HEK293 (cell line): Measurements from ENCODE around the gene GABRR1.
A peak's percentile ranks its signal among the peaks of the same experiment; 100 is the strongest.

Experiments
- AEBP2 ChIP-seq: fragments of 450-650 bp; formaldehyde crosslinking; IDR thresholded peaks from 2 replicates; pipeline ENCODE4 v1.5.1; 2016; ENCODE audit warnings: missing biosample characterization, missing genetic modification characterization, borderline replicate concordance
- GLI4 ChIP-seq: fragments of 450-650 bp; formaldehyde crosslinking; IDR thresholded peaks from 2 replicates; pipeline ENCODE4 v1.5.1; 2016; ENCODE audit warnings: missing biosample characterization, missing genetic modification characterization
- KLF10 ChIP-seq: fragments of 450-650 bp; IDR thresholded peaks from 2 replicates; pipeline ENCODE4 v1.5.1; 2018; ENCODE audit warnings: missing biosample characterization, mild to moderate bottlenecking, missing genetic modification characterization
- KLF7 ChIP-seq: fragments of 450-650 bp; formaldehyde crosslinking; IDR thresholded peaks from 2 replicates; pipeline ENCODE4 v1.5.1; 2016; ENCODE audit warnings: missing biosample characterization, missing genetic modification characterization, borderline replicate concordance
- PRDM6 ChIP-seq: fragments of 450-650 bp; formaldehyde crosslinking; IDR thresholded peaks from 2 replicates; pipeline ENCODE4 v1.5.1; 2017; ENCODE audit warnings: missing biosample characterization, missing genetic modification characterization
- SP7 ChIP-seq: fragments of 450-650 bp; formaldehyde crosslinking; IDR thresholded peaks from 2 replicates; pipeline ENCODE4 v1.5.1; 2016; ENCODE audit warnings: missing biosample characterization, missing genetic modification characterization
- YY2 ChIP-seq: fragments of 450-650 bp; formaldehyde crosslinking; IDR thresholded peaks from 2 replicates; pipeline ENCODE4 v1.5.1; 2016; ENCODE audit warnings: missing biosample characterization, missing genetic modification characterization
- ZBTB10 ChIP-seq: fragments of 450-650 bp; formaldehyde crosslinking; IDR thresholded peaks from 2 replicates; pipeline ENCODE4 v1.5.1; 2016; ENCODE audit warnings: missing biosample characterization, missing genetic modification characterization
- ZBTB17 ChIP-seq: fragments of 450-650 bp; formaldehyde crosslinking; IDR thresholded peaks from 2 replicates; pipeline ENCODE4 v1.5.1; 2016; ENCODE audit warnings: missing biosample characterization, missing genetic modification characterization
- ZBTB48 ChIP-seq: fragments of 450-650 bp; formaldehyde crosslinking; IDR thresholded peaks from 2 replicates; pipeline ENCODE4 v1.5.1; 2016; ENCODE audit warnings: missing biosample characterization, missing genetic modification characterization
- ZFP3 ChIP-seq: fragments of 450-650 bp; formaldehyde crosslinking; IDR thresholded peaks from 2 replicates; pipeline ENCODE4 v1.5.1; 2016; ENCODE audit warnings: low read depth, missing biosample characterization, missing genetic modification characterization
- ZNF10 ChIP-seq: fragments of 450-650 bp; formaldehyde crosslinking; IDR thresholded peaks from 2 replicates; pipeline ENCODE4 v1.5.1; 2017; ENCODE audit warnings: missing biosample characterization, missing genetic modification characterization
- ZNF112 ChIP-seq: fragments of 450-650 bp; formaldehyde crosslinking; IDR thresholded peaks from 2 replicates; pipeline ENCODE4 v1.5.0; 2017; ENCODE audit warnings: missing biosample characterization, missing genetic modification characterization
- ZNF132 ChIP-seq: fragments of 450-650 bp; formaldehyde crosslinking; IDR thresholded peaks from 2 replicates; pipeline ENCODE4 v1.5.1; 2017; ENCODE audit warnings: missing biosample characterization, missing genetic modification characterization, borderline replicate concordance
- ZNF146 ChIP-seq: fragments of 450-650 bp; formaldehyde crosslinking; IDR thresholded peaks from 2 replicates; pipeline ENCODE4 v1.5.1; 2016; ENCODE audit warnings: missing biosample characterization, missing genetic modification characterization
- ZNF155 ChIP-seq: fragments of 450-650 bp; formaldehyde crosslinking; IDR thresholded peaks from 2 replicates; pipeline ENCODE4 v1.5.1; 2016; ENCODE audit warnings: missing biosample characterization, missing genetic modification characterization
- ZNF23 ChIP-seq: fragments of 450-650 bp; formaldehyde crosslinking; IDR thresholded peaks from 2 replicates; pipeline ENCODE4 v1.5.1; 2016; ENCODE audit warnings: missing biosample characterization, missing genetic modification characterization, borderline replicate concordance
- ZNF248 ChIP-seq: fragments of 450-650 bp; formaldehyde crosslinking; IDR thresholded peaks from 2 replicates; pipeline ENCODE4 v1.5.1; 2017; ENCODE audit warnings: missing biosample characterization, missing genetic modification characterization
- ZNF335 ChIP-seq: fragments of 450-650 bp; formaldehyde crosslinking; conservative IDR thresholded peaks from 2 replicates; pipeline ENCODE4 v1.5.1; 2016; ENCODE audit warnings: missing biosample characterization, missing genetic modification characterization
- ZNF362 ChIP-seq: fragments of 450-650 bp; formaldehyde crosslinking; IDR thresholded peaks from 2 replicates; pipeline ENCODE4 v1.5.1; 2016; ENCODE audit warnings: missing biosample characterization, missing genetic modification characterization
- ZNF398 ChIP-seq: fragments of 450-650 bp; formaldehyde crosslinking; IDR thresholded peaks from 2 replicates; pipeline ENCODE4 v1.5.1; 2017; ENCODE audit warnings: missing biosample characterization, missing genetic modification characterization
- ZNF449 ChIP-seq: fragments of 450-650 bp; formaldehyde crosslinking; IDR thresholded peaks from 2 replicates; pipeline ENCODE4 v1.5.1; 2017; ENCODE audit warnings: missing biosample characterization, mild to moderate bottlenecking, missing genetic modification characterization, moderate library complexity
- ZNF571 ChIP-seq: fragments of 450-650 bp; formaldehyde crosslinking; IDR thresholded peaks from 2 replicates; pipeline ENCODE4 v1.5.0; 2017; ENCODE audit warnings: missing biosample characterization, missing genetic modification characterization
- ZNF621 ChIP-seq: fragments of 450-650 bp; formaldehyde crosslinking; IDR thresholded peaks from 2 replicates; pipeline ENCODE4 v1.5.1; 2017; ENCODE audit warnings: missing biosample characterization, missing genetic modification characterization
- ZNF639 ChIP-seq: fragments of 450-650 bp; formaldehyde crosslinking; IDR thresholded peaks from 2 replicates; pipeline ENCODE4 v1.5.1; 2016; ENCODE audit warnings: missing biosample characterization, missing genetic modification characterization
- ZNF776 ChIP-seq: fragments of 450-650 bp; formaldehyde crosslinking; IDR thresholded peaks from 2 replicates; pipeline ENCODE4 v1.5.0; 2017; ENCODE audit warnings: missing biosample characterization, missing genetic modification characterization, borderline replicate concordance
- ZNF843 ChIP-seq: fragments of 450-650 bp; formaldehyde crosslinking; IDR thresholded peaks from 2 replicates; pipeline ENCODE4 v1.5.1; 2016; ENCODE audit warnings: missing biosample characterization, missing genetic modification characterization

GABRR1 gene

GRCh38 chr6:89145091-89145955 lies 71.8 kb downstream of the GABRR1 start (continued):
- TF ChIP-seq ZNF449 (tag by site-specific recombination) = 0 out of 2 replicates have a peak, but pooled peaks have one; percentile 14
- TF ChIP-seq ZNF639 = 0 out of 2 replicates have a peak, but pooled peaks have one; percentile 0
- TF ChIP-seq ZNF776 (tag by site-specific recombination) = no peak
- peak; percentile 87 for TF ChIP-seq ZBTB17 (tag by site-specific recombination)
- TF ChIP-seq ZBTB48 (tag by site-specific recombination) = no peak
- TF ChIP-seq ZFP3 = no peak
- peak; percentile 20; the same call in 1 of the 2 replicates for TF ChIP-seq ZNF398 (tag by site-specific recombination)
- no peak for TF ChIP-seq ZNF843 (tag by site-specific recombination)
- TF ChIP-seq ZNF112 = no peak
- no peak for TF ChIP-seq ZNF571 (tag by site-specific recombination)
- TF ChIP-seq ZNF132 (tag by site-specific recombination) = no peak
- no peak for TF ChIP-seq ZNF621
- peak; percentile 48 for TF ChIP-seq SP7 (tag by site-specific recombination)
- TF ChIP-seq PRDM6 (tag by site-specific recombination) = peak; percentile 45; the same call in 1 of the 2 replicates
- TF ChIP-seq GLI4 (tag by site-specific recombination) = no peak
- TF ChIP-seq YY2 = no peak
- no peak for TF ChIP-seq ZNF362 (tag by site-specific recombination)
- no peak for TF ChIP-seq KLF7 (tag by site-specific recombination)
- TF ChIP-seq ZNF155 = no peak
- peak; percentile 67 for TF ChIP-seq ZNF335 (tag by site-specific recombination)
- no peak for TF ChIP-seq ZNF23
- no peak for TF ChIP-seq AEBP2 (tag by site-specific recombination)
- TF ChIP-seq ZNF248 (tag by site-specific recombination) = no peak
- TF ChIP-seq KLF10 (tag by site-specific recombination) = no peak
- peak; percentile 92 for TF ChIP-seq ZBTB10
- TF ChIP-seq ZNF10 (tag by site-specific recombination) = 0 out of 2 replicates have a peak, but pooled peaks have one; percentile 9
- TF ChIP-seq ZNF146 (tag by site-specific recombination) = no peak
